Stimulated activated naive CD8-positive, alpha-beta T cell treated with anti-CD3 and anti-CD28 coated beads, Interleukin-15, Interleukin-2, amounts not matched to agents 100 U/mL and 50 U/mL, for 24 hours (primary cell): ENCODE results near the gene ACADL.
"Not testable (repeated sequence)": the region's sequence is repeated elsewhere in the genome, so short reads cannot be mapped to it uniquely, and the experiment has no call there.

Source experiments
- ATAC-seq: fragments of 150-1000 bp; cut with Tn5 transposase; one replicate; pipeline ENCODE4 v1.10.0; 2021
- DNase-seq: peaks from one replicate; pipeline ENCODE4 v3.0.0; 2021

The ACADL gene

DNA sequence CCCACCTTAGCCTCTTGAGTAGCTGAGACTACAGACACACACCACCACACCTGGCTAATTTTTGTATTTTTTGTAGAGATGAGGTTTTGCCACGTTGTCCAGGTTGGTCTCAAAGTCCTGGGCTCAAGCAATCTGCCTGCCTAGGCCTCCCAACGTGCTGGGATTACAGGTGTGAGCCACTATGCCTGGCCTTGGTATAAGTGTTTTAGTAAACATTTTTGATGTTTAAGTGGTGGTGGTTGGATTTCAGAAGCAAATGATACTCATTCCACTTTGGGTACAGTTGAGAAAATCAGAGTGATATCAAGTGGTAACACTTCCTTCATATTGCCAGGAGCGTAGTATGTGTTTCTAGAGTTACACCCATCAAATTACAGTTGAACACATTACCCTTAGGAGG lies 25.4 kb downstream of the ACADL start:
- no peak for ATAC-seq
- DNase-seq = no peak

DNA sequence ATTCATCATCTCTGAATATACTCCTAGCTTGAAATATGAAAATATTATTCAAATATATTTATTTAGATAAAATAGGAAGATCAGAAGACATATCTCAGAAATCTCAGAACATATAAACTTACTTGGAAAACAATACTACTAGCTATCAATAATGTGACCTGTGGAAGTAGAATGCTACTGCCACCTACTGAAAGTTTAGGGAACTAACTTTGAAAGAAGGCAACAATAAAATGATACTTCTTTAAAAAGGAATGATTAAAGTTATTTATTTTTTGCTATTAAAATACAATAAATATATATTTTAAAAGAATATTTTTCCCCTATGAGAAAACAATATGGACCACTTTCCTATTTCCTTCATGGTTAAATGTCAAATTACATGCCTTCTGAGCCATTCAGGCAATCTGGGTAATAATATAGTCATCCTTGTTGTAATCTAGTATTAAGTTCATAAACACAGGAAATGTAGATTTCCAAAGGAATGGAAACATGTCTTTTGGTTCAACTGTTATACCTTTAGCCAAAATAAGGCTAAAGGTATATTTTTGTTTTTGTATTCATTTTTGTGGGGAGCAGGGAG lies 26.0 kb downstream of the ACADL start:
- no peak for ATAC-seq
- no peak for DNase-seq

DNA sequence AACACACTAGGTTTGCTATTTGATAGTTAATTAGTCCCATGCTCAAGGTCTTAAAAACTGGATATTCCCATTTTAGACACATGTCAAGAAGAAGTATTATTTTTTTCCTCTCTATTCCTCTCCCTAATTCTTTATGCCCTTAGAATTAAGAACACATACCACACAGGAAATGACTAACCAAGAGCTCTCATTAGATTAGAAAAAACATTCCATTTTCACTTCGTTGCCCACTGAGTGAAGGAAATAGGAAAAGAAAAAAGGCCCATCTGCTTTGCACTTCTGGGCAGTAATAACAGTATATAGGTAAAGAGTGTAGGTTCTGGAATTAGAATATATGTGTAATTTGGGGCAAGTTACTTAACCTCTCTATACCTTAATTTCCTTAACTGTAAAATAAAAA lies 26.9 kb downstream of the ACADL start:
- ATAC-seq (no peak), DNase-seq (no peak)

GRCh38 chr2:210197720-210198119 lies 27.5 kb downstream of the ACADL start:
- no peak for ATAC-seq
- DNase-seq = no peak

GRCh38 chr2:210195101-210195852 lies 30.0 kb downstream of the ACADL start:
- DNase-seq (no peak), ATAC-seq (no peak)

DNA sequence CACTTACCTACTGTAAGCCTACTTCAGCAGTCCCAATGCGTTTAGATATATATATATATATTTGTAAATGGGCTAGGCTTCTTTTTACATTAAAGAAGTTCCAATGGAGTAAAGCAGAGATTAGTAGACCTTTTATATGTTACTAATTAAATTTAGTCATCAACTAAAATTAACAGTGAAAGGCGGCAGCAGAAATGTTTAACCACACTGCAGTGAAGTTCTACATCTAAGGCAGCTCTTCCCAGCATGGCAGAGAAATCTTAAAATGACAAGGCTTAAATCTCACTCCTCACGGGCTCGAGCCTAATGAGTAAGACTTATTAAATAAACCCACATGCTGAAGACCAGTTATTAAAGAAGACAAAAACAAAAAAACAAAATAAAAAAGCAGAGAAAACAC lies 34.9 kb downstream of the ACADL start:
- no peak for DNase-seq
- ATAC-seq = no peak

- DNase-seq (no peak), ATAC-seq (no peak)
Observed at GRCh38 chr2:210189452-210190138, 35.7 kb downstream of the ACADL start.

- no peak for ATAC-seq
Observed at GRCh38 chr2:210188755-210189154, 36.5 kb downstream of the ACADL start.

GRCh38 chr2:210188190-210188589 lies 37.1 kb downstream of the ACADL start:
- DNase-seq = no peak
- ATAC-seq = no peak

More at GRCh38 chr2:210188755-210189154, 36.5 kb downstream of the ACADL start:
- no peak for DNase-seq

DNA sequence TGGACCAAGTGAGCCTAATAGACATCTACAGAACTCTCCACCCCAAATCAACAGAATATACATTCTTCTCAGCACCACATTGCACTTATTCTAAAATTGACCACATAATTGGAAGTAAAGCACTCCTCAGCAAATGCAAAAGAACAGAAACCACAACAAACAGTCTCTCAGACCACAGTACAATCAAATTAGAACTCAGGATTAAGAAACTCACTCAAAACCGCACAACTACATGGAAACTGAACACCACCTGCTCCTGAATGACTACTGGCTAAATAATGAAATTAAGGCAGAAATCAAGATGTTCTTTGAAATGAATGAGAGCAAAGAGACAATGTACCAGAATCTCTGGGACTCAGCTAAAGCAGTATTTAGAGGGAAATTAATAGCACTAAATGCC lies 41.3 kb downstream of the ACADL start:
- DNase-seq, ATAC-seq: not testable (repeated sequence)

DNA sequence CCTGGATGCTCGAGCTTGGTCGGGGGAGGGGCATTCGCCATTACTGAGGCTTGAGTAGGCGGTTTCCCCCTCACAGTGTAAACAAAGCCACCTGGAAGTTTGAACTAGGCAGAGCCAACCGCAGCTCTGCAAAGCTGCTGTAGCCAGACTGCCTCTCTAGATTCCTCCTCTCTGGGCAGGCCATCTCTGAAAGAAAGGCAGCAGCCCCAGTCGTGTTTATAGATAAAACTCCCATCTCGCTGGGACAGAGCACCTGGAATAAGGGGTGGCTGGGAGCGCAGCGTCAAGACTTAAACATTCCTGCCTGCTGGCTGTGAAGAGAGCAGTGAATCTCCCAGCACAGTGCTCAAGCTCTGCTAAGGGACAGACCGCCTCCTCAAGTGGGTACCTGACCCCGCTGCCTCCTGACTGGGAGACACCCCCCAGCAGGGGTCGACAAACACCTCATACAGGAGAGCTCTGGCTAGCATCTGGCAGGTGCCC lies 43.6 kb downstream of the ACADL start:
- ATAC-seq = not testable (repeated sequence)
- DNase-seq = peak; percentile 7

GRCh38 chr2:210181033-210181605 lies 44.1 kb downstream of the ACADL start:
- not testable (repeated sequence) for ATAC-seq, DNase-seq

GRCh38 chr2:210180477-210180876 lies 44.8 kb downstream of the ACADL start:
- ATAC-seq (no peak), DNase-seq (no peak)

GRCh38 chr2:210179351-210179990 lies 45.8 kb downstream of the ACADL start:
- DNase-seq (no peak), ATAC-seq (no peak)

- no peak for ATAC-seq
- DNase-seq = no peak
Observed at GRCh38 chr2:210177769-210178168, 47.5 kb downstream of the ACADL start.

- not testable (repeated sequence) for DNase-seq, ATAC-seq
Observed at GRCh38 chr2:210177115-210177514, 48.1 kb downstream of the ACADL start.

GRCh38 chr2:210174086-210174485 lies 51.2 kb downstream of the ACADL start:
- no peak for ATAC-seq
- no peak for DNase-seq

DNA sequence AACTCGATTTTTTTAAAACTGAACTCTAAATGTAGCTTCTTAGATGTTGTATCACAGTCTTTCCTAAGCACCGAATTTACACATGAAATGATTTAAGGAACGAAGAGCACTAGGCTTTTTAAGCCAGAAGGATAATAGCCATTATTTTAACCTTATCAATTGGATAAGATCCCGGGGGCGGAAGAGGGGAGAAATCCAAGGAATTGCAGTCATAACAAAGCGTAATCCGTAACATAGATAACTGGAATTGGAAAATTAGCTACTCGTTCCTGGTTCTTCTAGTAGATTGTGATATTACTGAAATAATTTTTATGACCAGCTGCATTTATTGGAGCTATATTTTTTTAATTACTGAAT lies 53.0 kb downstream of the ACADL start:
- ATAC-seq = no peak
- no peak for DNase-seq

DNA sequence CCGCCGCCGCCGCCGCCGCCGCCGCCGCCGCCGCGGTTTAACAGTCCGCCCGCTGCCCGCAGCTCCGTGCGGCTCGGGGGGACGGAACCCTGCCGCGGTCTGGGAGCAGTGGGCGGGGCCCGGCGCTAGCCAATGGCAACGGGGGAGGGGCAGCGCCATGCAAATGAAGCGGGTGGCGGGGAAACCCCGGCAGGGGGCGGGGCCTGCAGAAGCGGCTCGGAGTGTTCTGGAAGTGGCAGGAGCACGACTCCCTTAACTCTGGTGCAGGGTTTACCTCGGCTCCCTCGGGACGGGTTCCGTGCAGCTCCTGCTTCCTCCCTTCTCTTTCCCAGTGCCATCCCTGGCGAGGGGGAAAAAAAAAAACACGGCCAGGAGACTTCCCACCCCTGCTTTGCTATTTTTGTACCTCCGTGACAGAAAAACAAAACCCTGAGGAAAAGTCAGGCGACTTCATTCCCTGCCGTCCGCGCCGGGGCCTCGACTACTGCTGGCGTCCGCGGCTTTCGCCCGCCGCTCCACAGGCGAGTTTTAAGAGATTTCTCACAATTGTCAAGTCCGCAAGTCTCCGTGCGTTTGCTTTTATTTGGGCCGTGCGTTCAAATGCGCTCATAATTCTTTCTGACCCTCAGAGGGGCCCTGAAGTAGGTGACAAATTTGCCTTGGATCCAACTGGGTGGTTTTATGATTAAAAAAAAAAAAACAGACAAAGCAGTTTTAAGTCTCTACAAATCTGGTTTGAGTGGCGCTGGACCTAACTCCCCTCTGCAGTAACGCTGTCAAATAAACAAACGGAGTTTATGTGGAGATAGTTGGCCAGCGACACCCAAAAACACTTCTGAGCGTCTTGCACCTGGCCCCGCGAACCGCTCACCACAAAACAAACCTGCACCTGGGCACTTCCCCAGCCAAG lies 53.7 kb downstream of the ACADL start, which contains the start of gene KANSL1L:
Gene KANSL1L, minus strand, starts transcription at position 101 of the 910 bp plus-strand sequence. CDS start 16,827 bp downstream, outside the sequence.
- DNase-seq (peak; percentile 99), ATAC-seq (peak; percentile 82)

GRCh38 chr2:210170446-210171303 lies 54.6 kb downstream of the ACADL start:
- ATAC-seq (peak; percentile 81), DNase-seq (peak; percentile 98)
